ENCODE results near the gene HOXD13. TPM values are rescaled to one million over a fixed set of nuclear protein-coding genes. Genes with fewer than 3 reads are reported as not detected.

Gene HOXD13
- total and polyA plus RNA-seq, 2 of the 8 experiments (the other 6 are each of a cell fraction or from before 2014, with no cell fraction given): not detected

- Histone ChIP-seq H4K5ac (ENCODE audit: insufficient read length, low read depth, low read length) (no peak overlapping the region), H2BK20ac (ENCODE audit: low read length) (no peak overlapping the region), H3K14ac (ENCODE audit: insufficient read length) (no peak overlapping the region), H3K27ac (ENCODE audit: low read depth, low read length) (no peak overlapping the region), H3K4me1 (replicated peaks in 1 of 4; ENCODE audit: control insufficient read depth in 3 of 4, insufficient read depth in 4 of 4, low read length in 3 of 4) (peaks cover 0 to 12% (median 5%) of the 10 kb centered on the region in 4 experiments; a peak in 5 of 7 replicates), H3K36me3 (ENCODE audit: control insufficient read depth in 2 of 4, insufficient read depth in 4 of 4, low read length in 3 of 4) (peaks cover 0 to 8% (median 0%) of the 10 kb centered on the region in 4 experiments; a peak in 1 of 8 replicates), H3K4ac (replicated peaks; ENCODE audit: insufficient read length, low read depth, low read length) (no peak overlapping the region), H2BK15ac (ENCODE audit: low read length) (no peak overlapping the region), H3K9ac (replicated peaks in 1 of 4; ENCODE audit: extremely low read depth in 1 of 4, low read depth in 3 of 4, low read length in 3 of 4) (no peak overlapping the region), H3K18ac (ENCODE audit: extremely low read depth, low read length) (no peak overlapping the region), H3K56ac (replicated peaks; ENCODE audit: insufficient read length, low read depth, low read length) (no peak overlapping the region), H3K79me1 (ENCODE audit: low read depth, low read length) (no peaks in the 10 kb centered on the region), H2AK5ac (ENCODE audit: low read depth, low read length) (no peak overlapping the region), H2AFZ (ENCODE audit: low read length) (no peak overlapping the region), H4K20me1 (replicated peaks in 1 of 2; ENCODE audit: control insufficient read depth in 1 of 2, insufficient read depth in 2 of 2, low read length in 2 of 2) (peaks cover 22 to 35% of the 10 kb centered on the region in 2 experiments), H3K23me2 (ENCODE audit: low read depth, low read length) (0 out of 2 replicates have a peak, but pooled peaks cover 2% of the 10 kb centered on the region), H3K4me3 (ENCODE audit: extremely low read depth in 1 of 4, insufficient read depth in 2 of 4, low read depth in 3 of 4, low read length in 4 of 4) (no peak overlapping the region), H3K79me2 (ENCODE audit: control insufficient read depth in 1 of 2, insufficient read depth in 2 of 2, low read length in 2 of 2) (no peaks in the 10 kb centered on the region), H2BK5ac (ENCODE audit: low read depth, low read length) (no peak overlapping the region), H3K9me3 (ENCODE audit: insufficient read depth in 2 of 2, low read depth in 1 of 2, low read length in 1 of 2) (no peaks in the 10 kb centered on the region), H3K4me2 (ENCODE audit: insufficient read depth in 1 of 2, low read depth in 2 of 2, low read length in 2 of 2) (no peak overlapping the region), H2BK120ac (replicated peaks; ENCODE audit: low read depth, low read length) (no peak overlapping the region), H3K23ac (ENCODE audit: insufficient read length) (no peak overlapping the region), H4K91ac (replicated peaks; ENCODE audit: insufficient read length, low read length) (no peak overlapping the region), H3K27me3 (replicated peaks in 1 of 4; ENCODE audit: control insufficient read depth in 3 of 4, extremely low read depth in 1 of 4, insufficient read depth in 3 of 4, low read length in 3 of 4) (peaks cover 95 to 99% (median 98%) of the 10 kb centered on the region in 4 experiments), H2BK12ac (ENCODE audit: low read depth, low read length) (no peak overlapping the region), H4K8ac (ENCODE audit: extremely low read depth, insufficient read depth, low read length) (no peak overlapping the region)
- peak; percentile 86 for TF ChIP-seq CBX8 (IDR thresholded peaks at IDR 0.05; ENCODE audit: borderline replicate concordance, low read depth, low read length)
- TF ChIP-seq RAD21 (IDR thresholded peaks at IDR 0.05 in 1 of 2, conservative IDR thresholded peaks at IDR 0.05 in 1 of 2; ENCODE audit: low read depth in 2 of 2, low read length in 2 of 2): no peak
- ChIA-PET POLR2A (ENCODE audit: partially characterized antibody) (interaction anchor here (0.6 kb wide), 1 partner anchor 8 kb away, joined by 3 read pairs; no protein-coding TSS in a partner anchor), CTCF (ENCODE audit: partially characterized antibody) (interaction anchor here (0.5 to 5.4 kb wide), 26 partner anchors 8 to 840 kb away, joined by 3 to 42 read pairs (median 4); partner anchors contain the start of genes EVX2 and HOXD9)
- 30% methylated on average over 7 of the region's 7 CpGs; no CpG with 5 or more reads in 1 of the 2 experiments for WGBS, 2 experiments (ENCODE audit: extremely low coverage in 1 of 2, insufficient coverage in 1 of 2, insufficient read length in 1 of 2, insufficient replicate concordance in 2 of 2, low coverage in 1 of 2, low lambda C conversion rate in 2 of 2, missing lambda C conversion rate in 1 of 2)
- no peak for DNase-seq (ENCODE audit: low read depth in 1 of 2, low spot score in 2 of 2)
- no peak for FAIRE-seq
Measured at GRCh38 chr2:176110415-176111308, 18.1 kb downstream of the HOXD13 start.

Data from H1 (cell line).